ENCODE measurements around the gene MAPKAPK2.
"Not testable (repeated sequence)": the region's sequence is repeated elsewhere in the genome, so short reads cannot be mapped to it uniquely, and the experiment has no call there.

MAPKAPK2 gene

DNA sequence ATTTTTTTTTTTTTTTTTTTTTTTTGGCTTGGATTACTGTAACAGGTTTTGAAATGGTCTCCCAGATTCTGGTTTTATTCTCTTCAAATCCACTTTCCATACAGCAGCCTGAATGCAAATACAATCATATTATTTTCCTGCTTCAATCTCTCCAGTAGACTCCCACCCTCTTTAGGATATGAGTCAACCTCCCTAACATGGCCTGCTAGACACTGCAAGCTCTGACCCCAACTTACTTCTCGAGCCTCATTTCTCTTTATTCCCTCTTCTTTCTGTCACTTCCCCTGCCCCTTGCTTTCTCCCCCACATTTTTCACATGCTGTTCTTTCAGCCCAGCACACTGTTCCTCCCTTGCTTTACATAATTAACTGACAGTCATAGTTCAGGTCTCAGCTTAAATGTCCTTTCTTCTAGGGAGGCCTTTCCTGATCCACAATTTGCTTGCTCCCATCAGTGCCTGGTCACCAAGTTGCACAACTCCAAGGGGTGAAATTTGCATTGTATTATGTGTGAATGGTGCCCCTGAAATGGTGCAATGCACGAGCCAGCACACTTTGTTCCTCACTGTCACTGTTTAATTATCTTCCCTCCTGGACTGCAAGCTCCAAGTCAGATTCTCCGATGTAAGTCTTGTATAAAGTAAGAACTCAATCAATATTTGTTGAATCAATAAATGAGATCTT is 63.8 kb downstream of the MAPKAPK2 start:
- no peak for DNase-seq

DNA sequence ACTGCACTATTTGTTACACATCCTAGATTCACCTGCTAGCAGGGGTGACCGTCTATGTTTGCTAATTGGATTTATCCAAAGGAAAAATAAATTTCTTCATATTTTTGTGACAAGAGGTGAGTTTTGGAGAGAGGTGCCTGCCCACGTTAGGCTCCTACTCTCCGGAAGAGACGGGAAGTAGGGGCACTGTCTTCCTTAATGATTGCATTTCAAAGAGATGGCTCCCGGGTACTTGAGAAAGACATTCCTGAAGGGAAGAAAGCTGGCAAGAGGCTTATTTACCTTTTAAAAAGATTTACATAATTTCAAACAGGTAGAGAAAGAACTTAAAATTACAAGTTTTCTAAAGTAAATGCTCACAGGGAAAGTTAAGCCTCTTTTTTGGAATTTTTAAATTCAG is 67.2 kb downstream of the MAPKAPK2 start:
- no peak for DNase-seq

DNA sequence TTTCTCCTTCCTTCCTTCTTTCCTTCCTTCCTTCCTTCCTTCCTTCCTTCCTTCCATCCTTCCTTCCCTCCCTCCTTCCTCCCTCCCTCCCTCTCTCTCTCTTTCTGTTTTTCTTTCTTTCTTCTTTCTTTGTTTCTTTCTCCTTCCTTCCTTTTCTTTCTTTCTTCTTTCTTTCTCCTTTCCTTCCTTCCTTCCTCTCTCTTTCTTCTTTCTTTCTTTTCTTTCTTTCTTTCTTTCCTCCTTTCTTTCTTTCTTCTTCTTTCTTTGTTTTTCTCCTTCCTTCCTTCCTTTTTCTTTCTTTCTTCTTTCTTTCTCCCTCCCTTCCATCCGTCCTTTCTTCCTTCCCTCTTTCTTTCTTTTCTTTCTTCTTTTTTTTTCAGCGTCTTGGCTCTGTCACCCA is 67.8 kb downstream of the MAPKAPK2 start:
- no peak for DNase-seq

DNA sequence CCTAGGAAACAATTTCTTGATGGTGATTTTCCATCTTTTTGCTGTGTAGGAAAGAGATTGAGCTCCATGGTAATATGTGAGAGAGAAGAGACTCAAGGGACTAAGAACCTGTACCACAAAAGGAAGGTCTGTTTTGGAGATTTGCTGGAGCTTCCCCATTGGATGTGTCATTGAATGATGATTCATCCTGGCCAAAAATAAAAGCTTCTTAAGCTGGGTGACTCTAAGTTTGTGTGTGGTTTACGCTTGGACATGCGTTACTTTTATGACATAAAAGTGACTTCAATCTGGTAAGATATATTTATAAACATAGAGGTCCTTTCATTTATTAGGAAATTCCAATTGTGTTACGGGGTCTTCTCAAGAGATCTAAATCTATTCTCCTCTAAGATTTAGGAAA is 68.4 kb downstream of the MAPKAPK2 start:
- peak; percentile 57 for DNase-seq

DNA sequence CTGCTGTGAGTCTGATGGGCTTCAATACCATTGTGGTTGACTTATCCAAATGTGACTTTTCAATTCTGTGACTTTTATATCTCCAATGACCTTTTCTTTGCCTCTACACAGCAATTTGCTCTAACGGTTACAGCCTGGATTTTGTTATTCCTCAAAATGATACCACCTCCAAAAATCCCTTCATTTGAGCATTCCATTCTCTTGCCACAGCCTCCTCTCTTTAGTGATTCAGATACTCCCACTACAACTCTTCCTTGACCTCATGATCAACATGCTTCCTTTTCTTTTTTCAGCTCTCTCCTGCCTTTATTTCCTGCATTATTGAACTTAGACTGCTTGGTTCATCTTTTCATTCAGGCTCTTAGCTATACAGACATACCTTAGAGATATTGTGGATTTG is 69.3 kb downstream of the MAPKAPK2 start:
- peak; percentile 38 for DNase-seq

DNA sequence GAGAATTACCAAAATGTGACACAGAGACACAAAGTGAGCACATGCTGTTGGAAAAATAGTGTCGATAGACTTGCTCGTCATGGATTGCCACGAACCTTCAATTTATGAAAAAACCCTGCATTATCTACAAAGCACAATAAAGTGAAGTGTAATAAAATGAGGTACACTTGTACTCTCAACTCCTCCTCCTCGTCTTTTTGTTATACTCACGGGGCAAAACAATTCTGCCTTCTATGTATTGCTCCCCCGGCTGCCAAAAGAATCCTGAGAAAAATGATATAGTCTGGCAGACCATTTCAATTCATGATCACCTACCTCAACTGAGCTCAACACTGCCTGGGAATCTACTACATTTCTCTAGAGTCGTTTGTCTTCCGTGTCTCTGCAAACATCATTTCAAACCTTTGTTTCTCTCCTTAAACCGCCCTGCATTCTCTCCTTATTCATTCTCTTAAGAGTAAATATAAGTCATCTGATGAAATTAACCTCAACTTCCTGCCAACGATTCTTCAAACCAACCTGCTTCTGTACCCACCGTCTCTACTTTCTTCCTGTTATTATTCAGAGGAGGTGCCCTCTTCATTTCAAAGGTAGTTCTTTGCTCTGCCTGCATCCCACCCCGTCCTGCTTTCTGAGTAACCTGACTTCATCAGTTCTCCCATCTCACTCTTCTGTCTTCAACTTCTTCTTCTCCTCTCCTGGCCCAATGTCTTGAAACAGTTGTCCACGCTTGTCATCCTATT is 73.0 kb downstream of the MAPKAPK2 start:
- no peak for DNase-seq

DNA sequence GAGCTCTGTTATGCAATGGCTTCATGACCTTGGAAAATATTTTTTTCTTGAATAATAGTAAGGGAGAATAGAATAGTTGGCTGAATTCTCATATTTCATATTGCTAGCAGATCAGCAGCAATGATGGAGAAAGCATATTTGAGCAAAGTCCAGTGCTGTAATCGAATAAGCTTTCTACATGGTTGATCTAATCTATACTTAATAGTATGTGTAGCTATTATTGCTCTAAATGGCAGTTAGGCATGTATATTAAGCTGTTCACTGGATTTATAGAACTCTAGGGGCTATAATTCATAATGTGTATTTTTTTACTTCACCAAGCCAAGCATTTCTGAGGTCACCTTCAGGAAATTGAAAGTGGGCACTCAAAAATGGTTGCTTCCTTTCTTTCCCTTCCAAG is 75.9 kb downstream of the MAPKAPK2 start:
- DNase-seq, result no peak

DNA sequence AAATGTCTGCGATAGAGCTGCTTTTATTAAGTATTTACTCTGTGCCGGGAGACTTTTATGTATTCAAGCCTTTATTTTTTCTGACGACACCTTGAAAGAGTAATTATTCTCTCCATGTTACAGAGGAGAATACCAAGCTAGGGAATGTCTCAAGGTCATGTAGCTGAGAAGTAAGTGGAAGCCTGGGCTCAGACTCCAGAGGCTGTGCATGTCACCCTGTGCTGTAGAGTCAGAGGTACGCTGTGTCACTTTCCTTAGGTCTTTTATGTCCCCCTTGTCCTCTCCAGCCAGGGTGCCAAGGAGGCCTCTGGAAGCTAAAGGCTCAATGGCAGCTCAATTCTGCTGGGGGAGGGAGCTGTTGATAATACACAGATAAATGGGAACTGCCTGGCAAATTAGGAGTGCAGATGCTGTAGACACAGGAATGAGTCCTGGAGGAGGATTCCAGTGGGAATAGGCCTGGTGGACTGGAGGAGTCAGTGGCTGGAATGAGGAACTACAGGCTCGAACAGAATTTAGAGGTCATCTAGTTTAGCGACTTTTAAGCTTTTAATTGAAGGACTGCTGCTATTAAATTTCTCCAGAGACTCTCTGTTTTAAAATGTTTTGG is 76.6 kb downstream of the MAPKAPK2 start:
- no peak for DNase-seq

DNA sequence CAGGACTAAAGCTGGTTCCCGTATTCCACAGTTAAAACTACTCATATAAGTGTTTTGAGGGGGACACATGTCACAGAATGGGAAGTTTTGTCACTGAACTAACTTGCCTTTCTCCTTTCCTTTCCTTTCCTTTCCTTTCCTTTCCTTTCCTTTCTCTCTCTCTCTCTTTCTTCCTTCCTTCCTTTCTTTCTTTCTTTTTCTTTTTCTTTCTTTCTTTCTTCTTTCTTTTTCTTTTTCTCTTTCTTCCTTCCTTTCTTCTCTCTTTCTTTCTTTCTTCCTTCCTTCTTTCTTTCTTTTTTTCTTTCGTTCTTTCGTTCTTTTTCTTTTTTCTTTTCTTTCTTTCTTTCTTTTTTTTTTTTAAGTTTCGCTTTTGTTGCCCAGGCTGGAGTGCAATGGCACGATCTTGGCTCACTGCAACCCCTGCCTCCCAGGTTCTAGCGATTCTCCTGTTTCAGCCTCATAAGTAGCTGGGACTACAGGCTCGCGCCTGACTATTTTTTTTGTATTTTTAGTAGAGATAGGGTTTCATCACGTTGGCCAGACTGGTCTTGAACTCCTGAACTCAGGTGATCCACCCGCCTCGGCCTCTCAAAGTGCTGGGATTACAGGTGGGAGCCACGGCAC is 78.1 kb downstream of the MAPKAPK2 start:
- not testable (repeated sequence) for DNase-seq

DNA sequence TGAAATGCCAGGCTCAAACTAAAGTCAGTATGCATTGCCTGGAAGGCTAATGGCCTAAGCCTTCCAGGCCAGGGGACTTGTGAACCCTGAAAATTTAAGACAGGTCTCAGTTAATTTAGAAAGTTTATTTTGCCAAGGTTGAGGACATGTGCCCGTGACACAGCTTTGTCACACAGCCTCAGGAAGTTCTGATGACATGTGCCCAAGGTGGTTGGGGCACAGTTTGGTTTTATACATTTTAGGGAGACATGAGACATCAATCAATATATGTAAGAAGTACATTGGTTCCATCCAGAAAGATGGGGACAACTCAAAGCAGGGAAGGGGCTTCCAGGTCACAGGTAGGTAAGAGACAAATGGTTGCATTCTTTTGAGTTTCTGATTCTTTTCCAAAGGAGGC is 81.1 kb downstream of the MAPKAPK2 start:
- not testable (repeated sequence) for DNase-seq

DNA sequence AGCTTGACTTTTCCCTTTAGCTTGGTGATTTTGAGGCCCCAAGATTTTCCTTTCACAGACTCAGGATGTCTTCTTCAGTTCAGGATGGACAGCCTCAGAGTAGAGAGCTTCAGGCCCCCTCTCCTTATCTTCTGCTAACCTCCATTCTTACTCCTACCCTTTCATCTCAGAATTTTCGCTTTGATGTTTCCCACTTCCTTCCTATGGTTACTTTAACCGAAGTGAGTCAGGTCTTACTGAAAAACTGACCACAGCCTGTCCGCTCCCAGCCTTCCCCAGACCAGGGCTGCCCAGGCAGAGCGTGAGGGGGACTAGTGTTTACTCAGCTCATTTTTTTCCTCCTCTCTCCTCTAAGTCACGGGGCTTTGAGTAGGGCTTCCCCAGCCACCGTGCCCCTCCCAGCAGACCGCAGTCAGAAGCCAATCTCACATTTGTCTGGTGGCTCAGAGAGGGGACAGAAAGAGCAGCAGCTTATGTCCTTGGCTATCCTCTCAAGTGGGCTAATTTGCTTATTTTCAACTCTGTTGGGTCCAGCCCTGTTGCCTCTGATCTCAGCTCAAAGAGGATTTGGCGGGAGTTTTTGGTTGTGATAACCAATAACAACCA is 81.6 kb downstream of the MAPKAPK2 start:
- DNase-seq, result peak; percentile 84

DNA sequence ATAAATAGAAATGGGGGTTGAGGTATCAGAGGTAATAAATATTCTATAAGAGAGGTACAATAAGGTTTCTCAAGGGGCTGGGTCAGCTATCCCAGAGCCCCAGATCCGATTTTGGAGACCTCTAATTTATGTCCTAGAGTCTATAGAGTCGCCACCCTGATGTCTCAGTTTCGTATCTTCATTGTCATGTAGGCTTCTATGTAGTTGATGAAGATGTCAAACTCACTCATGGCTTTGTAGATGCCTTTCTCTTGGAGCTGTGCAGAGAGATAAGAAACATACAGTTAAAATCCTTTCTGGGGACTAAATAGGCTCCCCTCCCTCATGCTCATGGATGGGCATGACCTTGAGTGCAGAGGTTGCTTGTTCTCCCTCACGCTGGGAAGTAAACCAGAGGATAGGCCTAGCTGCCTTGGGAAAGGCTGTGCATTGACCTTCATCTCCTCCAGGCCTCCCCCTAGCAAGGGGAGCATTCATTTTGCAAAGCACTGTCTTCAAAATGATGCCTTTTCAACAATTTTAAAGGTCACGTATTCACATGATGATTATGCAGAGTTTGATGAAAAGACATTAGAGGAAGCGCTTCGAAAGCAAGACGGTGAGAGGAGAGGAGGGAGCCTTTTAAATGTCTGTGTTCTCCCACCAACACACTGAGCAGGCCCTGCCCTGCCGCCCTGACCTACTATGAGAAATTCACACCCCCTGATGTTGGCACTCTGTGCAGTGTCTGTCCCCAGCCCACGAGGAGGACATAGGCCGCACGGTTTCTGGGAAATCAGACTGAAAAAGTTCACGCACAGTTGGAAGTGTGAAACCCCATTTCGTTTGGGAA is 84.0 kb downstream of the MAPKAPK2 start:
- DNase-seq, result no peak

DNA sequence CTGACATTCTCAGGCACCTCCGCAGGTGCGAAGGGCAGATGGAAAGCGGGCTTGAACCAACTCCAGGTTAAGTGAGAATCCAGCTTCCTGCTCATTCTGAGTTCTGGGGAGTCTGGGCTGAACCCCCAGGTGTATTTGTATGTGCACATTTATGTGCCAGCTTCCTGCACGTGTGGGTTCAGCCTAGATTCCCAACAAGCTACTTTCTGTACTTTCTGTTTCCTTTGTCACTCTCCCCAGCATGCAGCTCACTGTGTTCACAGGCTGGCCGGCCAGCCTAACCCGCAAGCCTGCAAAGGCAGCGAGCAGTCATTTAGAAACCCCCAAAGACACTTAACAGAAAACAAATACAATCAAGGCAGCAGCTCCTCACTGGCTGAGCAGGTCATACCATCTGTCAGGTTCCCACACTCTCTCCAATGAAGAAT is 84.6 kb downstream of the MAPKAPK2 start:
- no peak for DNase-seq

DNA sequence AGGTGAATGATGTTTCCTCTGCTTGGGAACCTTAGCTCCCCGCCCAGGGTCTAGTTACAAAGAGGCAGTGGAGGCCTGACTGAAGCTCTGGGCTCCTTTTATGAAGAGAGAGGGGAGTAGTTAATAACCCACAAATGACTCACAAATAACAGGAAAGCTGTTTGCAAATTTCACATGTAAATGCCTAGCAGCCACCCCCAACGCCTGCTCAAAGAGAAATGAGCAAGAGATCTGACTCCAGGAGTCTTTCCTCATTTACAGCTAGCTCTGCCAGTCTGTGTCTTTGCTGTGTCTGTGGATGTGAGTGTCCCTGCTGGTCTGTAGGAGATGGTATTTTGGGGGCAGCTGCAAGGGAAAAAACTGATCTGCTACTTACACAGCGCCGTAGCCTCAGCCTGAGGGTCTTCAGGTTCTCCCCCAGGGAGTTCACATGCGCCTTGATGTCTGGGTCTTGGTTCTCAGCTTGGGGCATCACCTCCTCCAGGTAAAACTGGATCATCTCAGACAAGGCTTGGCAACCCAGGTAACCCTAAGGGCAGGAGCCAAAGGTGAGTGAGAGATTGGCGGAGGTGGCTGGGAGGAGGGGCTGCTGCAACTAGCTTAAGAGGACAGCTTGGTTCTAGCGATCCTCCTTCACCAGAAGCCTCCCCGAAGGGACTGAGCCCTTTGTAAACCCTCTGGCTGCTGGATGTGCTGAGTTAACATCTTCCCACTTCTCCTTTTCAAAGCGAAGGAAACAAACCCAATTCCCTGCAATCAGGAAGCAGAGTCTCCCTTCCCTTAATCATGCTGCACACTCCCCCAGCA is 86.0 kb downstream of the MAPKAPK2 start, which contains the start of gene IL19:
IL19 (plus strand) TSS at position 243 of the 807 bp plus-strand sequence. CDS start 65,890 bp downstream, outside the sequence.
- DNase-seq, result peak; percentile 30

DNA sequence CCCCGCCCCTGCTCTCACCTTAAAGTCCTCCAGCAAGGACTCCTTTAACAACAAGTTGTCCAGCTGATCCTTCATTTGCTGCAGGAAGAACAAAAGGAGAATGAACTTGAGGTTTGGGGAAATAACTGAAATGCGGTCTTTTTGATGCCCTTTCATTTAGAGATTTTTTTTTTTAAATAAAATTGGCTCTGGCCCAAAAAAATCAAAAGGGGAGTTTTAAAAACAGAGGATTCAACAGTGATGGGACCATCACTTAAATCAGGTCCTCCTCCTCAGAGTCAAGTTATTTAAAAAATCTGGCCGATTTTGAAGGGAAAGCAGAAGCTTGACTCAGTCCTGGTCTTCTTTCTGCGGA is 86.6 kb downstream of the MAPKAPK2 start:
- DNase-seq, result no peak

DNA sequence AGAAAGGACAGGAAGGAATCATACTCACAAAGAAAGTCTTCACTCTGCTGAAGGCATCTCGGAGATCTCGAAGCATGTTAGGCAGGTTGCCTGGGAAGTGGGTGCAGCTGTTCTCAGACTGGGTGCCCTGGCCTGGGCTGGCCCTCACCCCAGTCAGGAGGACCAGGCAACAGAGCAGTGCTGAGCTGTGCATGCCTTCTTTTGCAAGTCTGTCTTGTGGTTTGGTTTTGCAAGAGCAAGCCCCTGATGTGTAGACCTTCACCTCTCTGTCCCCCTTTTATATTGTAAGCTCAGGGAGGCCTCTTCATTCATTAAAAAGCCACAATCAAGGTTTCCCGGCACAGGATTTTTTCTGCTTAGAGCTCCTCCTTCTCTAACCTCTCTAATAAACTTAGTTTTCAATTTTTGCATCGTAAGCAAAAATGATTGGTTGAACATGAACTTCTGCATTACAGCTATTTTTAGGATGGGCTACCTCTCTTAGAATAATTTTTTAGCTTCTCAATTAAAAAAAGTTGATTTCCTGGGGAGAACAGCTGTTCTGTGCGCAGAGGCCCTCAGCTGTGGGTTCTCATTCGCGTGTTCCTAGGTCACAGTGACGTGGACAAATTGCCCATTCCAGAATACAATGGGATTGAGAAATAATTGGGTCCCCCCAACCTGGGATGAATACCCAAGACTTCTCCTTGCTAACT is 87.7 kb downstream of the MAPKAPK2 start, which contains the start of gene IL10:
IL10 (minus strand) TSS at position 252 of the 695 bp plus-strand sequence; CDS start at position 193, 59 bp downstream.
- no peak for DNase-seq

DNA sequence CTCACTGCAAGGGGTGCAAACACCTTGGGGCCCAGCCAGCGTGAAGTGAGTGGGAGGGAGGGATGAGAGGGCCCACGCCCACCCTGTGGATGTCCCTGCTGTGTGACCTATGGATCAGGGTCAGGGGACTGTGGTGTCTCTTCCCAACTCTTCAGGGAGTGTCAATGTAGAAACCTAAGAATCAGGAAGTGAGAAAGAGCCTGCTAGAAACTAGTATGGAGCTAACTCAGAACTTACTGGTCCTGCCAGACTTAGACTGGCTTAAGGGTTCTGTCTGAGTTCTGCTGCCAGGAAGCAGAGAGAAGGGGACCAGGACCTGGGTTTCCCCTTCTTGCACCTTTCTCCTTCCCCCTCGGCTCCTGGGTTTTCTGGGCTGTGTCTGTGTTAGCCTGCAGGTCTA is 89.4 kb downstream of the MAPKAPK2 start:
- no peak for DNase-seq

DNA sequence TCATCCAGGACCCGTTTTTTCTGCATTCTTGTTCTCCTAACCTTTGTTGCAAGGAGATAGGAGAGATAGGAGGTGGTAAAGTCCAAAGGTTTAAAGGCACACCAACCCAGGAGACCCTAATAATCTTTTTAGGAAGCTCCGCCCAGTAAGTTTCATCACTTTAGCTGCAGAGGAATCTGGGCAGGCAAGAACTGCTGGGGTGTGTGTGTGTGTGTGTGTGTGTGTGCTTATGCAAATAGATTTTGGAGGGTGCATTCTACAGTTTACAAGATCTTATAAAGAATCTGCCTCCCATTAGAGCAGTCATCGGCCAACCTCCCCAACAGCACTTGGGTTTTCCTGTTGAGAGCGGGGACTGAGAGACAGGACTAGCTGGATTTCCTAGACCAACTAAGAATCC is 91.5 kb downstream of the MAPKAPK2 start:
- DNase-seq, result no peak

DNA sequence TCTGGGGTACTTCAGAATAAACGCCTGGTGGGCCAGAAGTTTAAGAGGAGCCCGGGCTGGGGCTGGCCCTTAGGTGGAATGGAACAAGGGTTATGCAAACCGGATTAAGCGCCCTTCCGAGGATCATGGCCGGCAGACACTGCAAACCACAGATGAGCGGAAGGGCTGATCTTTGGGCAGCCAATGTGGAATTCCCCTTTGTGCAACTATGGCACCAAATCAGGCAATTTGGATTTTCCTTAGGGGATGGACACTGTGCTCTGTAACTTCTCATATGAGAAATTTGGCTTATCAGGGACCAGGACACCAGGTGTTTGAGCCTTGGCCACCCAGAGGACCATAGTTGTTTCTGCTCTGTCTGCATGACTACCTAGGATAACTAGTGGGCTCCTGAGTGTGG is 93.3 kb downstream of the MAPKAPK2 start:
- no peak for DNase-seq

DNA sequence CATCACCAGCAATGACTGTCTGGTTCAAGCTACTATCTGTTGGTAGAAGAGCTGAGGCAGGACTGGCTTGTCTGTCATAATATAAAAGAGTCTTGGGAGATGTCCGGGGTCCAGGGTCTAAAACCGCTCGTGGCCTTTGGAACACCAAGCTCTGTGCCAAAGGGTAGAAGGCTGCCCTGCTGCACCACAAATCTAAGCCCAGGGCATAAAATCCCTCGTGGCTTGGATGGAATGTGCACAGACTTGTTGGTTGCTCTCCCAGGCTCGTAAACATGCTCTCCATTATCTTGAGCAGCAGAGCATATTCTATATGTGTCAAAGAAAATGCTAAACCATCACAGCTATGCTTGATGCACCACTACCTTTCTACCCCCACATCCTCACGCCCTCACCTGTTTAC is 94.2 kb downstream of the MAPKAPK2 start:
- DNase-seq, result not testable (repeated sequence)

DNA sequence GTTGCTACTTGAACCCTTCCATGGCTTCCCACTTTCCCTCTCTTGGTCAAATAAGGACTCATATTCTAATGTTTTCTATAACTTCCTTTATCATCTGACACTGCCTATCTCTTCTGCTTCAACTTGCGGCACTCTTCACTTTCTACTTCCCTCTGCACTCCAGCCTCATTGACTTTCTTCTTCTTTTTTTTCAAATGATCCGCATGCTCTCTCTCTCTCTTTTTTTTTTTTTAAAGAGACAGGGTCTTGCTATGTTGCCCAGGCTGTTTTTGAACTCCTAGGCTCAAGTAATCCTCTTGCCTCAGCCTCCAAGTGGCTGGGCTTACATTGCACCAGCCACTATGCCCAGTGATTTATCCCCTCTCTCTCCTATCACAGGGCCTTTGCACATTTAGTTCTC is 94.9 kb downstream of the MAPKAPK2 start:
- no peak for DNase-seq

Data from HCEC 1CT (cell line).